Panc1 (cell line): Measurements from ENCODE around the gene BBIP1. TPM values are rescaled to one million over a fixed set of nuclear protein-coding genes. Genes with fewer than 3 reads are reported as not detected.
A peak's percentile ranks its signal among the peaks of the same experiment; 100 is the strongest.

ENCODE experiments used
- ATAC-seq: fragments of 200-7000 bp; cut with Tn5 transposase; 2 replicates; pipeline ENCODE4 v1.9.1; 2020; ENCODE audit warnings: mild to moderate bottlenecking, moderate library complexity
- BruUV-seq: library from RNA; stranded (reverse); fragments of 400-500 nt; replicated peaks from 2 replicates; lab custom pipeline; 2021; lab: Mats Ljungman, UMichigan
- CTCF ChIA-PET: fragments of 300-600 bp; sonication (Branson Sonifier 250); formaldehyde crosslinking; loops from one replicate; lab custom pipeline; 2022; ENCODE audit warnings: antibody characterized with exemption; lab: Charles Lee
- POLR2A ChIA-PET: fragments of 300-600 bp; sonication (Branson Sonifier 250); formaldehyde crosslinking; loops from one replicate; lab custom pipeline; 2022; ENCODE audit warnings: antibody characterized with exemption; lab: Charles Lee
- DNase-seq: peaks from one replicate; pipeline ENCODE4 v3.0.0-alpha.2; 2010; ENCODE audit warnings: low read depth, low spot score
- H3K27ac ChIP-seq: 2 replicates; pipeline ENCODE4 v1.5.1; 2011; ENCODE audit warnings: mild to moderate bottlenecking, low read length, inconsistent platforms
- H3K27me3 ChIP-seq: fragments of 200-500 bp; sonication (Bioruptor generic); 2 replicates; pipeline ENCODE4 v1.6.0; 2014; ENCODE audit warnings: low read length, inconsistent platforms; ENCODE audit not compliant: control insufficient read depth, insufficient read depth
- H3K36me3 ChIP-seq: fragments of 200-500 bp; sonication (Bioruptor generic); 2 replicates; pipeline ENCODE4 v1.5.1; 2014; ENCODE audit warnings: inconsistent platforms, mild to moderate bottlenecking, low read length, moderate library complexity; ENCODE audit not compliant: control insufficient read depth, insufficient read depth
- H3K4me1 ChIP-seq: 2 replicates; pipeline ENCODE4 v1.5.1; 2011; ENCODE audit warnings: inconsistent platforms, mild to moderate bottlenecking, low read length, moderate library complexity; ENCODE audit not compliant: control insufficient read depth, insufficient read depth
- H3K4me3 ChIP-seq, 2 experiments: 2 replicates each; pipeline ENCODE4 v1.5.1; 2011 to 2012; ENCODE audit warnings: low read depth in 2 of 2, low read length in 2 of 2, mild to moderate bottlenecking in 2 of 2, inconsistent platforms in 1 of 2, moderate library complexity in 1 of 2
- H3K9me3 ChIP-seq: fragments of 200-500 bp; sonication (Bioruptor generic); 2 replicates; pipeline ENCODE4 v1.5.1; 2014; ENCODE audit warnings: low read depth, mild to moderate bottlenecking, inconsistent platforms, low read length, moderate library complexity; ENCODE audit not compliant: control insufficient read depth, insufficient read depth
- POLR2AphosphoS5 ChIP-seq: IDR thresholded peaks from 2 replicates; pipeline ENCODE4 v1.6.1; 2012; ENCODE audit warnings: mild to moderate bottlenecking, low read depth, low read length, moderate library complexity
- SIN3A ChIP-seq: IDR thresholded peaks from 2 replicates; pipeline ENCODE4 v1.6.1; 2012; ENCODE audit warnings: low read depth, mild to moderate bottlenecking, low read length, moderate library complexity, borderline replicate concordance; ENCODE audit not compliant: insufficient read depth
- TCF7L2 ChIP-seq: IDR thresholded peaks from 2 replicates; pipeline ENCODE4 v1.6.1; 2011; ENCODE audit warnings: mild to moderate bottlenecking, low read depth, low read length, inconsistent platforms
- in situ Hi-C: cut with HindIII; loops from 2 replicates; pipeline ENCODE4 v1.10.0; 2016; ENCODE audit warnings: low sequenced_read_pairs, low pct_unique_long_range_greater_than_20kb
- intact Hi-C: fragments of 100-400 bp; cut with micrococcal nuclease; formaldehyde crosslinking; loops from one replicate; pipeline ENCODE4 v1.10.0; 2022; ENCODE audit not compliant: unreplicated experiment
- total RNA-seq: library from RNA; stranded (reverse); gene quantifications from one replicate; pipeline ENCODE4 v1.2.1, GENCODE V29; 2021; ENCODE audit not compliant: unreplicated experiment
- TF ChIP-seq, protein P1 (sequence below): fragments of 450-650 bp; IDR thresholded peaks from 2 replicates; pipeline ENCODE4 v1.5.1; 2017; ENCODE audit warnings: mild to moderate bottlenecking
- TF ChIP-seq, protein P2 (sequence below), 2 experiments: IDR thresholded peaks; 2 replicates each; pipeline ENCODE4 v1.6.1; 2011 to 2012; ENCODE audit warnings: low read depth in 2 of 2, control low read depth in 1 of 2, low read length in 1 of 2, mild to moderate bottlenecking in 1 of 2, moderate library complexity in 1 of 2; ENCODE audit not compliant: insufficient read depth in 1 of 2

Gene BBIP1
- total RNA-seq, 1 experiment from 2014 or later = 55.2 TPM

- Histone ChIP-seq H3K4me1 (peaks cover 21% of the 10 kb centered on the region), H3K27ac (no peak overlapping the region), H3K4me3 (no peak overlapping the region), H3K27me3 (no peaks in the 10 kb centered on the region), H3K36me3 (peaks cover 6% of the 10 kb centered on the region; the same call in 1 of the 2 replicates), H3K9me3 (no peaks in the 10 kb centered on the region)
- no TSS peak for BruUV-seq
- ChIA-PET CTCF (no interaction called here), POLR2A (no interaction called here)
- intact Hi-C loops = no loop called here
- DNase-seq (no peak), ATAC-seq (no peak)
- no peak for TF ChIP-seq SIN3A
- TF ChIP-seq, protein P1, sequence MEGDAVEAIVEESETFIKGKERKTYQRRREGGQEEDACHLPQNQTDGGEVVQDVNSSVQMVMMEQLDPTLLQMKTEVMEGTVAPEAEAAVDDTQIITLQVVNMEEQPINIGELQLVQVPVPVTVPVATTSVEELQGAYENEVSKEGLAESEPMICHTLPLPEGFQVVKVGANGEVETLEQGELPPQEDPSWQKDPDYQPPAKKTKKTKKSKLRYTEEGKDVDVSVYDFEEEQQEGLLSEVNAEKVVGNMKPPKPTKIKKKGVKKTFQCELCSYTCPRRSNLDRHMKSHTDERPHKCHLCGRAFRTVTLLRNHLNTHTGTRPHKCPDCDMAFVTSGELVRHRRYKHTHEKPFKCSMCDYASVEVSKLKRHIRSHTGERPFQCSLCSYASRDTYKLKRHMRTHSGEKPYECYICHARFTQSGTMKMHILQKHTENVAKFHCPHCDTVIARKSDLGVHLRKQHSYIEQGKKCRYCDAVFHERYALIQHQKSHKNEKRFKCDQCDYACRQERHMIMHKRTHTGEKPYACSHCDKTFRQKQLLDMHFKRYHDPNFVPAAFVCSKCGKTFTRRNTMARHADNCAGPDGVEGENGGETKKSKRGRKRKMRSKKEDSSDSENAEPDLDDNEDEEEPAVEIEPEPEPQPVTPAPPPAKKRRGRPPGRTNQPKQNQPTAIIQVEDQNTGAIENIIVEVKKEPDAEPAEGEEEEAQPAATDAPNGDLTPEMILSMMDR = no peak
- no peak for TF ChIP-seq POLR2AphosphoS5
- TF ChIP-seq, protein P2, sequence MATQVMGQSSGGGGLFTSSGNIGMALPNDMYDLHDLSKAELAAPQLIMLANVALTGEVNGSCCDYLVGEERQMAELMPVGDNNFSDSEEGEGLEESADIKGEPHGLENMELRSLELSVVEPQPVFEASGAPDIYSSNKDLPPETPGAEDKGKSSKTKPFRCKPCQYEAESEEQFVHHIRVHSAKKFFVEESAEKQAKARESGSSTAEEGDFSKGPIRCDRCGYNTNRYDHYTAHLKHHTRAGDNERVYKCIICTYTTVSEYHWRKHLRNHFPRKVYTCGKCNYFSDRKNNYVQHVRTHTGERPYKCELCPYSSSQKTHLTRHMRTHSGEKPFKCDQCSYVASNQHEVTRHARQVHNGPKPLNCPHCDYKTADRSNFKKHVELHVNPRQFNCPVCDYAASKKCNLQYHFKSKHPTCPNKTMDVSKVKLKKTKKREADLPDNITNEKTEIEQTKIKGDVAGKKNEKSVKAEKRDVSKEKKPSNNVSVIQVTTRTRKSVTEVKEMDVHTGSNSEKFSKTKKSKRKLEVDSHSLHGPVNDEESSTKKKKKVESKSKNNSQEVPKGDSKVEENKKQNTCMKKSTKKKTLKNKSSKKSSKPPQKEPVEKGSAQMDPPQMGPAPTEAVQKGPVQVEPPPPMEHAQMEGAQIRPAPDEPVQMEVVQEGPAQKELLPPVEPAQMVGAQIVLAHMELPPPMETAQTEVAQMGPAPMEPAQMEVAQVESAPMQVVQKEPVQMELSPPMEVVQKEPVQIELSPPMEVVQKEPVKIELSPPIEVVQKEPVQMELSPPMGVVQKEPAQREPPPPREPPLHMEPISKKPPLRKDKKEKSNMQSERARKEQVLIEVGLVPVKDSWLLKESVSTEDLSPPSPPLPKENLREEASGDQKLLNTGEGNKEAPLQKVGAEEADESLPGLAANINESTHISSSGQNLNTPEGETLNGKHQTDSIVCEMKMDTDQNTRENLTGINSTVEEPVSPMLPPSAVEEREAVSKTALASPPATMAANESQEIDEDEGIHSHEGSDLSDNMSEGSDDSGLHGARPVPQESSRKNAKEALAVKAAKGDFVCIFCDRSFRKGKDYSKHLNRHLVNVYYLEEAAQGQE (IDR thresholded peaks at IDR 0.05; ENCODE audit: insufficient read depth in 1 of 2, low read depth in 2 of 2, low read length in 1 of 2) = no peak
- no peak for TF ChIP-seq TCF7L2
- in situ Hi-C loops = no loop called here
Observed at GRCh38 chr10:110915035-110915434, 3.9 kb downstream of the BBIP1 start.

DNA sequence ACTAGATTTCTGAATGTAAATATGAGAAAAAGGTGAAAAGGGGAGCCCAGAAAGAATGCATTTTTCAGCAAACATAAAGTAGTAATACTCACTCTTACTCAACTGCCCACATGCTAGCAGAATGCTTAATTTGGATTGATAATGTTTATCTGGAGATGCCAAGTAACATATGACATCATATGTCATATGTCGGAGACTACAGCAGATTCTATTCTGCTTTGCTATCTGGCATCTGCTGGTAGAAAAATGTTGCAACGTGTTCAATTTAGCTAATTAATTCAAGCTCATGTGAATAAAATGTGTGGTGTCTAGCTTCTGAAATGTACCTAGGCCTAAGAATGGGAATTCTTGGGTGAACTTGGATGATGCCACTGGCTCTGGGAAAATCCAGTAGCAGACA, 4.5 kb downstream of the BBIP1 start:
- no peak overlapping the region for H3K4me3 ChIP-seq
- no TSS peak for BruUV-seq
- in situ Hi-C loops = no loop called here
- TF ChIP-seq, protein P1 = no peak
- TF ChIP-seq POLR2AphosphoS5 (no peak), SIN3A (no peak), TCF7L2 (no peak)
- TF ChIP-seq, protein P2 (IDR thresholded peaks at IDR 0.05; ENCODE audit: insufficient read depth in 1 of 2, low read depth in 2 of 2, low read length in 1 of 2) = no peak
- CTCF ChIA-PET = no interaction called here
- H3K9me3 ChIP-seq = no peaks in the 10 kb centered on the region
- no peak for DNase-seq
- no peaks in the 10 kb centered on the region for H3K27me3 ChIP-seq
- H3K36me3 ChIP-seq = peaks cover 6% of the 10 kb centered on the region; the same call in 1 of the 2 replicates
- no peak for ATAC-seq
- intact Hi-C loops = no loop called here
- POLR2A ChIA-PET = no interaction called here
- peak overlapping the region; percentile 20; the same call in 1 of the 2 replicates for H3K27ac ChIP-seq
- peaks cover 21% of the 10 kb centered on the region for H3K4me1 ChIP-seq
